Measurements from ENCODE around the gene DSCAML1.

DSCAML1 gene

GRCh38 chr11:117618302-117618981, 178.6 kb downstream of the DSCAML1 start:
- Histone ChIP-seq H3K9me3 (ENCODE audit: low read length) (no peaks in the 10 kb centered on the region), H3K27me3 (ENCODE audit: control insufficient read depth in 1 of 2, insufficient read depth in 2 of 2, low read length in 2 of 2) (no peaks in the 10 kb centered on the region), H3K4me1 (ENCODE audit: insufficient read depth, low read length) (no peaks in the 10 kb centered on the region), H3K4me3 (ENCODE audit: low read depth in 1 of 2, low read length in 2 of 2) (no peak overlapping the region), H3K36me3 (ENCODE audit: insufficient read depth, low read length) (no peaks in the 10 kb centered on the region), H3K27ac (ENCODE audit: low read depth, low read length) (no peak overlapping the region), H3K9ac (ENCODE audit: low read length) (no peak overlapping the region)

GRCh38 chr11:117616979-117617378, 180.0 kb downstream of the DSCAML1 start:
- H3K27ac ChIP-seq (ENCODE audit: low read depth, low read length) = no peak overlapping the region
- no peaks in the 10 kb centered on the region for H3K4me1 ChIP-seq (ENCODE audit: insufficient read depth, low read length)

GRCh38 chr11:117614728-117615127, 182.3 kb downstream of the DSCAML1 start:
- H3K36me3 ChIP-seq (ENCODE audit: insufficient read depth, low read length) = no peaks in the 10 kb centered on the region
- no peak overlapping the region for H3K27ac ChIP-seq (ENCODE audit: low read depth, low read length)
- no peak overlapping the region for H3K4me3 ChIP-seq (ENCODE audit: low read depth in 1 of 2, low read length in 2 of 2)
- no peak overlapping the region for H3K9ac ChIP-seq (ENCODE audit: low read length)
- no peaks in the 10 kb centered on the region for H3K4me1 ChIP-seq (ENCODE audit: insufficient read depth, low read length)
- no peaks in the 10 kb centered on the region for H3K27me3 ChIP-seq (ENCODE audit: control insufficient read depth in 1 of 2, insufficient read depth in 2 of 2, low read length in 2 of 2)
- H3K9me3 ChIP-seq (ENCODE audit: low read length) = no peaks in the 10 kb centered on the region

More at GRCh38 chr11:117616979-117617378, 180.0 kb downstream of the DSCAML1 start:
- no peaks in the 10 kb centered on the region for H3K36me3 ChIP-seq (ENCODE audit: insufficient read depth, low read length)
- no peak overlapping the region for H3K9ac ChIP-seq (ENCODE audit: low read length)
- H3K9me3 ChIP-seq (ENCODE audit: low read length) = no peaks in the 10 kb centered on the region
- H3K27me3 ChIP-seq (ENCODE audit: control insufficient read depth in 1 of 2, insufficient read depth in 2 of 2, low read length in 2 of 2) = no peaks in the 10 kb centered on the region
- no peak overlapping the region for H3K4me3 ChIP-seq (ENCODE audit: low read depth in 1 of 2, low read length in 2 of 2)

- Histone ChIP-seq H3K9ac (ENCODE audit: low read length) (no peak overlapping the region), H3K4me3 (ENCODE audit: low read depth in 1 of 2, low read length in 2 of 2) (no peak overlapping the region), H3K9me3 (ENCODE audit: low read length) (no peaks in the 10 kb centered on the region), H3K27ac (ENCODE audit: low read depth, low read length) (no peak overlapping the region), H3K27me3 (ENCODE audit: control insufficient read depth in 1 of 2, insufficient read depth in 2 of 2, low read length in 2 of 2) (no peaks in the 10 kb centered on the region), H3K4me1 (ENCODE audit: insufficient read depth, low read length) (no peaks in the 10 kb centered on the region), H3K36me3 (ENCODE audit: insufficient read depth, low read length) (no peaks in the 10 kb centered on the region)
Observed at GRCh38 chr11:117613521-117613920, 183.5 kb downstream of the DSCAML1 start.

- no peaks in the 10 kb centered on the region for H3K9me3 ChIP-seq (ENCODE audit: low read length)
- no peak overlapping the region for H3K27ac ChIP-seq (ENCODE audit: low read depth, low read length)
- H3K27me3 ChIP-seq (ENCODE audit: control insufficient read depth in 1 of 2, insufficient read depth in 2 of 2, low read length in 2 of 2) = no peaks in the 10 kb centered on the region
- H3K4me1 ChIP-seq (ENCODE audit: insufficient read depth, low read length) = no peaks in the 10 kb centered on the region
- no peak overlapping the region for H3K4me3 ChIP-seq (ENCODE audit: low read depth in 1 of 2, low read length in 2 of 2)
- H3K36me3 ChIP-seq (ENCODE audit: insufficient read depth, low read length) = no peaks in the 10 kb centered on the region
- no peak overlapping the region for H3K9ac ChIP-seq (ENCODE audit: low read length)
Observed at GRCh38 chr11:117612177-117612576, 184.8 kb downstream of the DSCAML1 start.

- no peaks in the 10 kb centered on the region for H3K27me3 ChIP-seq (ENCODE audit: control insufficient read depth in 1 of 2, insufficient read depth in 2 of 2, low read length in 2 of 2)
Observed at GRCh38 chr11:117610901-117611300, 186.1 kb downstream of the DSCAML1 start.

GRCh38 chr11:117610045-117610444, 187.0 kb downstream of the DSCAML1 start:
- Histone ChIP-seq H3K36me3 (ENCODE audit: insufficient read depth, low read length) (no peaks in the 10 kb centered on the region), H3K9me3 (ENCODE audit: low read length) (no peaks in the 10 kb centered on the region), H3K27ac (ENCODE audit: low read depth, low read length) (no peak overlapping the region), H3K4me3 (ENCODE audit: low read depth in 1 of 2, low read length in 2 of 2) (no peak overlapping the region), H3K27me3 (ENCODE audit: control insufficient read depth in 1 of 2, insufficient read depth in 2 of 2, low read length in 2 of 2) (no peaks in the 10 kb centered on the region), H3K4me1 (ENCODE audit: insufficient read depth, low read length) (no peaks in the 10 kb centered on the region), H3K9ac (ENCODE audit: low read length) (no peak overlapping the region)

More at GRCh38 chr11:117610901-117611300, 186.1 kb downstream of the DSCAML1 start:
- Histone ChIP-seq H3K9ac (ENCODE audit: low read length) (no peak overlapping the region), H3K27ac (ENCODE audit: low read depth, low read length) (no peak overlapping the region), H3K36me3 (ENCODE audit: insufficient read depth, low read length) (no peaks in the 10 kb centered on the region), H3K9me3 (ENCODE audit: low read length) (no peaks in the 10 kb centered on the region), H3K4me3 (ENCODE audit: low read depth in 1 of 2, low read length in 2 of 2) (no peak overlapping the region), H3K4me1 (ENCODE audit: insufficient read depth, low read length) (no peaks in the 10 kb centered on the region)

- H3K27me3 ChIP-seq (ENCODE audit: control insufficient read depth in 1 of 2, insufficient read depth in 2 of 2, low read length in 2 of 2) = no peaks in the 10 kb centered on the region
- H3K4me1 ChIP-seq (ENCODE audit: insufficient read depth, low read length) = peaks cover 4% of the 10 kb centered on the region
- H3K27ac ChIP-seq (ENCODE audit: low read depth, low read length) = no peak overlapping the region
- no peak overlapping the region for H3K4me3 ChIP-seq (ENCODE audit: low read depth in 1 of 2, low read length in 2 of 2)
- H3K9me3 ChIP-seq (ENCODE audit: low read length) = no peaks in the 10 kb centered on the region
- no peaks in the 10 kb centered on the region for H3K36me3 ChIP-seq (ENCODE audit: insufficient read depth, low read length)
- no peak overlapping the region for H3K9ac ChIP-seq (ENCODE audit: low read length)
Observed at GRCh38 chr11:117607449-117607848, 189.6 kb downstream of the DSCAML1 start.

GRCh38 chr11:117606790-117607189, 190.2 kb downstream of the DSCAML1 start:
- peaks cover 4% of the 10 kb centered on the region for H3K4me1 ChIP-seq (ENCODE audit: insufficient read depth, low read length)
- no peak overlapping the region for H3K4me3 ChIP-seq (ENCODE audit: low read depth in 1 of 2, low read length in 2 of 2)
- H3K27ac ChIP-seq (ENCODE audit: low read depth, low read length) = no peak overlapping the region

GRCh38 chr11:117606211-117606610, 190.8 kb downstream of the DSCAML1 start:
- Histone ChIP-seq H3K36me3 (ENCODE audit: insufficient read depth, low read length) (no peaks in the 10 kb centered on the region), H3K4me1 (ENCODE audit: insufficient read depth, low read length) (peaks cover 4% of the 10 kb centered on the region), H3K9ac (ENCODE audit: low read length) (no peak overlapping the region), H3K4me3 (ENCODE audit: low read depth in 1 of 2, low read length in 2 of 2) (no peak overlapping the region), H3K27me3 (ENCODE audit: control insufficient read depth in 1 of 2, insufficient read depth in 2 of 2, low read length in 2 of 2) (no peaks in the 10 kb centered on the region), H3K27ac (ENCODE audit: low read depth, low read length) (no peak overlapping the region), H3K9me3 (ENCODE audit: low read length) (no peaks in the 10 kb centered on the region)

More at GRCh38 chr11:117606790-117607189, 190.2 kb downstream of the DSCAML1 start:
- Histone ChIP-seq H3K27me3 (ENCODE audit: control insufficient read depth in 1 of 2, insufficient read depth in 2 of 2, low read length in 2 of 2) (no peaks in the 10 kb centered on the region), H3K9me3 (ENCODE audit: low read length) (no peaks in the 10 kb centered on the region), H3K9ac (ENCODE audit: low read length) (no peak overlapping the region), H3K36me3 (ENCODE audit: insufficient read depth, low read length) (no peaks in the 10 kb centered on the region)

GRCh38 chr11:117605331-117605730, 191.7 kb downstream of the DSCAML1 start:
- H3K4me1 ChIP-seq (ENCODE audit: insufficient read depth, low read length) = peaks cover 4% of the 10 kb centered on the region
- no peaks in the 10 kb centered on the region for H3K9me3 ChIP-seq (ENCODE audit: low read length)
- no peaks in the 10 kb centered on the region for H3K27me3 ChIP-seq (ENCODE audit: control insufficient read depth in 1 of 2, insufficient read depth in 2 of 2, low read length in 2 of 2)
- no peak overlapping the region for H3K9ac ChIP-seq (ENCODE audit: low read length)
- no peaks in the 10 kb centered on the region for H3K36me3 ChIP-seq (ENCODE audit: insufficient read depth, low read length)
- no peak overlapping the region for H3K27ac ChIP-seq (ENCODE audit: low read depth, low read length)
- H3K4me3 ChIP-seq (ENCODE audit: low read depth in 1 of 2, low read length in 2 of 2) = no peak overlapping the region

GRCh38 chr11:117604336-117604995, 192.6 kb downstream of the DSCAML1 start:
- Histone ChIP-seq H3K36me3 (ENCODE audit: insufficient read depth, low read length) (no peaks in the 10 kb centered on the region), H3K27me3 (ENCODE audit: control insufficient read depth in 1 of 2, insufficient read depth in 2 of 2, low read length in 2 of 2) (no peaks in the 10 kb centered on the region), H3K4me3 (ENCODE audit: low read depth in 1 of 2, low read length in 2 of 2) (no peak overlapping the region), H3K9ac (ENCODE audit: low read length) (no peak overlapping the region), H3K27ac (ENCODE audit: low read depth, low read length) (no peak overlapping the region), H3K9me3 (ENCODE audit: low read length) (no peaks in the 10 kb centered on the region), H3K4me1 (ENCODE audit: insufficient read depth, low read length) (peaks cover 4% of the 10 kb centered on the region)

Data from muscle layer of colon (tissue), 2 donors.